T47D (cell line): ENCODE measurements around the gene B3GAT3.
"Not testable (repeated sequence)": the region's sequence is repeated elsewhere in the genome, so short reads cannot be mapped to it uniquely, and the experiment has no call there.

Experiments used
- DNase-seq, 2 experiments: peaks; one replicate each; pipeline versions ENCODE4 v3.0.0 to v3.0.0-alpha.2; 2011 to 2012; ENCODE audit warnings: low read depth in 1 of 2, low spot score in 1 of 2
- JUND ChIP-seq: IDR thresholded peaks from 2 replicates; pipeline ENCODE4 v1.6.1; 2012; ENCODE audit warnings: low read depth
- in situ Hi-C: cut with HindIII; loops from 2 replicates; pipeline ENCODE4 v1.10.0; 2016; ENCODE audit warnings: low sequenced_read_pairs, low pct_unique_long_range_greater_than_20kb

The B3GAT3 gene

DNA sequence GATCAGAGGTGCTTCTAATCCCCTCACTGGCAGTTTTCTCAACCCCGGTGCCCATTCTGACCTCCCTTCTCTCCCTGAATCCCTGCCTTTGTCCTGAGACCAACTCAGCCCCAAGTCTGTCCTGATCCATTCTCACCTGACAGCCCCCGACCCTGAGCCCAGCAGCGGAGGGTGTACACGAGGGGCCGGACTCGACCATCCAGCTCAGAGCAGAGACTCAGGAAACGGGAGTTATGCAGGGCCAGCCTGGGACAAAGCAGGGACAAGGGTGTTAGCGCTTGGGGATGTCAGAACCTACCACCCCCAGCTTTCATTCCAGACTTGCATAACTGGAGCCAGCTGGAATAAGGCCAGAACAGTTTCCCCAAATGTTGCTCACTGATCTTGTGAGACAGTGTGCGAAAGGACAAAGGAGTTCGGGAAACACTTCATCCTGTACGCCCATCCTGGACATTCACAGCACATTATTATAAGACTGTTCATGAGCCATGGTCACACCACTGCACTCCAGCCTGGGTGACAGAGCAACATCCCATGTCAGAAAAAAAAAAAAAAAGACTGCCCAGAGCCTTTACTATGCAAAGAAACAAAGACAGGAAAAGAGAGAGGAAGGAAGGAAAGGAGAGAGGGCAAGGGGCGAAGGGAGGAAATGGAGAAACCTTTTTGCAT lies 44.6 kb downstream of the B3GAT3 start:
- no peak for DNase-seq
- in situ Hi-C loops = no loop called here
- TF ChIP-seq JUND = no peak

DNA sequence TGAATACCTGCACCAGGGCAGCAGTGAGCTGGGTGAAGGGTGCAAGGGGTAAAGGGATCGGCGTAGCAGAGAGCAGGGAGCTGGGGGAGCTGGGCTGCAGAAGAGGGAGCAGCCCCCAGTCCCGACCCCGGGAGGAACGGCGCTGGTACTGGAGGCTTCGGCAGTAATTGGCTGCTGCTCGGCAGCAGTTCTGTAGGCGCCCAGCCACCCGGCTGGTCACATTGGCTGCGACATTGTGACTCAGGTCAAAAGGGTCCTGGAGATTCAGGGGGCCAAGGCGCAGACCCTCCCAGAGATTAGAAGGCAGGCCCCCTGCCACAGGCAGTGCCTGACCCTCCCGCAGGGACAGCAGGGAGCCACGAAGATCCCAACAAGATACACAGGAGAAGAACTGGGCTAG lies 45.9 kb downstream of the B3GAT3 start:
- no peak for DNase-seq
- in situ Hi-C loops = no loop called here
- TF ChIP-seq JUND = no peak

DNA sequence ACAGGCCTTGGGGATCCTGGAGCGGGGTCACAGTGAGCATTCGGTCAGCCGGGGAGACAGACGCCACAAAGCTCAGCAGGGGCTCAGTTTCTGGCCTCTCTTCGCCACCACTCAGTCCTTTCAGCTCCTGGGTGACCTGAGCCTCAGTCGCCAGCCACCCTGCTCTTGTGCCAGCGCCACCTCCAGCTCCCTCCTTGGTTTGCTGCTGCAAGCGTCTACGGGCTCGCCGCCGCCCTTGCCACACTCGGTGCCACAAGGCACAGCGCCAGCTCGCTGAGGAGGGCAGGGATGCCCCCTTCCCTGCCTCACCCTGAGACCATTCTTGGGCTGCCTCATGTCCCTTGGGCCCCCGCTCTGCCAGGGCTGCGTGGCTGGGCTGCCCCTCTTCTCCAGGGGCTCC lies 46.6 kb downstream of the B3GAT3 start:
- TF ChIP-seq JUND = no peak
- in situ Hi-C loops = no loop called here

DNA sequence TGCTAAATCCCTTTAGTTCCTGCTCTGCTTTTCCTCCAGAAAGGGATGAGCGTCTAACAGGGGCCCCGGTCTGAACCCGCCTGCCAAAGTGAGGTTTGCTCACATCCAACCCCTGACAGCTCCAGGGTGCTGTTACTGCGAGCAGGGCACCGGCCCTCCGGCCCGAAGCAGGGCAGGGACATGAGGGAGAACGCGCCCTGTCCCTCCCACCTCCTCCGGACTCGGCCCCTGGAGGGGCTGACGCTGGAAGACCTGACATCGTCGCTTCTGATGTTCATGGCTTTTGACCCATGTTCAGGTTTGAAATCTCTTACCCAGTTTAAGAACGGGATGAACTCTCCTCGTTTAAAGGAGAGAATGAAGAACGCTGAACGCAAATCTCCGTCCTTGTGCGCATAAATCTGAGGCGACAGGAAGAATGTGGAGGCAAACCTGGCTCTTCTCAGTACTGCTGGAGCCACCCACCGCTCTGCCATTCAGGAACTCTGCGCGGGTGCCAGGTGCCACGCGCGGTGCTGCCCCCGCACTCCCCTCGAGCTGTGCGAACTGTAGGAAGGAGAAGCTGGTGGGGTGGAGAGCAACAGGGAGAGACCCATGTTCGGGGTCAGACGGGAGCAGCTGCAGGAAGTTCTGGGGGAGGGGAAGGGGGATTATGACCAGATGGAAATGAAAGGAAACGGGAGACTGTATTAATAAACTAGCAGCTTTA lies 47.3 kb downstream of the B3GAT3 start:
- no peak for DNase-seq
- in situ Hi-C loops = no loop called here
- no peak for TF ChIP-seq JUND

More for the DNA sequence above, 46.6 kb downstream of the B3GAT3 start:
- DNase-seq = no peak

DNA sequence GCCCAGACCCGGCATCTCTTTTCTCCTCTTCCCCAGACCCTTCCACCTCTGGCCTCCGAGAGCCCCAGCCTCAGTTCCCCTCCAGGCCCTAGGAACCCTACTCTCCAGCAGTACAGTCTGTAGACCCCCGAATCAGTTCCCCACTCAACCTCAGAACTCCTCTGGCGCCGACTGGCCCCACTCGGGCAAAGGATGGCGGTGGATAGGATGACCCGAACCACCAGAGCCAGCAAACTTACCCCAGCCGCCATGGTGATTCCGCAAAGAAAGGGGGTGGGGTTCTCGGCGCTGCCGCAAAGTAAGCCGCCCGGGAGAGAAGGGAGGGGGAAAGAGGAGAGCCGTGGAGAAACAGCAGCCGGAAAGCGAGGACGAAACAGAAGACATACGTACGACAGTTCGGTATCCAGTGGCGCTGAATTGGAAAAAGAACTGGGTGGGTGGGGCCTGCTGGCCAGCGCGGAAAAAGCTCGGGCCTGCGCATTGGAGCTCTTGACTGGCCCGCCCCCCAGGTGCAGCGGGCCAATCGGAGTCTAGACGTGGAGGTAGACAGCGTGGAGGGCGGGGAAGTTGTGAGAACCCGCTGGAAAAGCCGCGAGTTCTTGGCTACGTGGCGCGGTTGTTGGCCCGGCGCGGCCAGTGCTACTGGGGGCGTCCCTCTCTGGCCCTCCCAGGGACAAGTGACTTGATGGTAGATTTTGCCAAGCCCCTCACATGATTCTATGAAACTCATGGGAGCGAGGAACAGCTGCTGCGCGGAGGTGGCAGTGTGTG lies 48.0 kb downstream of the B3GAT3 start, which contains the start of gene EEF1G:
Gene EEF1G, minus strand, starts transcription at position 300 of the 771 bp plus-strand sequence. Its CDS starts 49 bp downstream, at position 251.
- 0 out of 2 replicates have a peak, but pooled peaks have one; percentile 2 for TF ChIP-seq JUND
- DNase-seq = peak; percentile 99 to 100
- in situ Hi-C loops = no loop called here

DNA sequence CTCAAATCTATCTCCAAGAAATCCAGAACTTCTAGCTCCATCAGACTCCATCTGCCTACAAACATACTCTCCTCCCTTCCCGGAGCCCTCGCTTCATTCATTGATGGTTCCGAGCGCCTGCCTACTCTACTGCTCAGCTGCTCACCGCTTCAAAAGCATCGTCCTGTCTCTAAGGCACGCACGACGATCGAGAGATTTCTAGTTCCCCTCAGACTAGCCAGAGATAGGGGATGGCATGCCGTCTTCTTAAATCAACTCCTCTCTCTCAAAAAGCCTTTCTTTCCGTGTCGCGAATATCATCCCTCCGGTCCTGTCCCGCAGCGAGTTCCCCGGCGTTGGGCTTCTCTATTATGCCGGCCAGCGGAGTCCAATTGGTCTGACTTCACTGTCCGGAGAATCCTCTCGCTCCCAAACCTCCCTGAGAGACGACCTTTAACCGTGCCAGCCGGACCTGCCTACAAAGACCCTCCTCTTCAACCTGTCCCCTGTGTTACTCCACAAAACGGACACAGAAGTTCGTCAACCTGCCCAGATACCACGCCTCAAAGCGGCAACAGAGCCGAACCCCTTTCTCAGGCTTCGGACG lies 48.7 kb downstream of the B3GAT3 start:
- in situ Hi-C loops = no loop called here
- peak in 1 of 2 experiments; percentile 38 for DNase-seq
- TF ChIP-seq JUND = no peak

DNA sequence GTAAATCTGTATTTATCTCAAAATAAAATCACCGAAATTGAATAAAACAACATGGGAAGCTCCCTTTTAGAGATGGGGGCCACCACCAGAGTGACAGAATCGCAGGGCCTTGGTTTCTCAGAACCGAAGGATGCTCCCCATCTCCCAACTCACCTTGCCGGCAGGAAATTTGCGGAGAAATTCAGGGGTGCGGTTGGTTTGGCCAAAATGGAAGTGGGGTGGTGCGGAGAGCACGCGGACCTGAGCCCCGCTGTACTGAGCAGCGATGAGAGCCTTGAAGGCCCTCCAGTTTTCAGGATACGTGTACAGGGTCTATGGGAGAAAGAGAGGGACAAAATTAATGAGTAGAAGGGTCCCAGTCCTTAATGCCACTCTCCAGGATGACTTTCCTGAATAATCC lies 49.4 kb downstream of the B3GAT3 start:
- DNase-seq = no peak
- no peak for TF ChIP-seq JUND
- in situ Hi-C loops = no loop called here

DNA sequence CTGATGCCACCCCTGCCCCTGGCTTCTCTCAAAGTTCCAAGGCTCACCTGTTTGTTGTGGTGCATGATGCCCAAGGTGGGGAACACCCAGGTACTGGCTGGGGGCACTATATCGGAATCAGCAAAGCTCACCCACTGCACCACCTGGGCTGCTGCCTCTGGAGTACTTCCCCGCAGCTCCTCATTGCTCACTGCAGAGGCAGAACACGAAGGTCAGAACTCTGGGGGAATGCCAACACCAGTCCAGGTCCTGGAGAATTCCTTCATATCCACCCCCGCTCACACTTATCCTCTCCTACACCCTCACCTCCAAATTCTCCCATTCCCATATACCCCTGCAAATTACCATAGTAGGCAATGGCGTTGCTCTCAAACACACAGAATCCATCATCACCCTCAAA lies 50.3 kb downstream of the B3GAT3 start:
- in situ Hi-C loops, DNase-seq: not testable (repeated sequence)

DNA sequence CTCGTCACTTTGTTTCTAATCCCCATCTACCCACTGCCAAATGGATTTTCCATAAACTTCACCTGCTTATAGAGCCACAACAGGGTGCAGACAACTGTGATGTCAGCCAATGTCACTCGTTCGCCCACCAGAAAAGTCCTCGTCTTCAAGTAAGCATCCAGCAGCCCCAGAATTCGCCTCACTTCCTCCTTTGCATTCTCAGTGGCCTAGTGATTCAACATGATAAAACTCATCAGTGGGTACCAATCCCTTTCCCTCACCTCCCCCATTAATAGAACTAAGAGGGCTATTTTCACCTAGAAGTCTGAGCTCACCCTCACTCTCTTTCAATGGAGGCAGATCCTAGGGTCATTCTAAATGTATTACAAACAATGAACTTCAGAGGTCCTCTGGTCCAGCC lies 50.9 kb downstream of the B3GAT3 start:
- DNase-seq, in situ Hi-C loops: not testable (repeated sequence)

DNA sequence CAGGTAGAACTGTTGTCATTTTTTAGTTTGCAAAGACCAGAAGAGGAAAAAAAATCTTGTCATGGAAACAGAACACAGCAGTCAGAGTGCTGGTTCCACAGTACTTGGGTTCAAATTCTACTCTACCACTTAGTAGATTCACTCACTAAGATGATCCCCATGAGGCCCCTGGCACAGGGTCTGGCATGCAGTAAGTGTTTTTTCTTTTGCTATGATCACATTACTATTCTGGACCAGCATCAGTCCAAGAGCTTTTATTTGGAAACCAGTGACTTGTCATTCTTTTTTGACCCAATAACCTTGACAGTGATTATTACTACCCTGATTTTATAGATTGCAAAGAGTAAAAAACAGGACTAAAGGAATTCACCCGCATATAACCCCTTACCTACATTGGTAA lies 52.2 kb downstream of the B3GAT3 start:
- no peak for DNase-seq

DNA sequence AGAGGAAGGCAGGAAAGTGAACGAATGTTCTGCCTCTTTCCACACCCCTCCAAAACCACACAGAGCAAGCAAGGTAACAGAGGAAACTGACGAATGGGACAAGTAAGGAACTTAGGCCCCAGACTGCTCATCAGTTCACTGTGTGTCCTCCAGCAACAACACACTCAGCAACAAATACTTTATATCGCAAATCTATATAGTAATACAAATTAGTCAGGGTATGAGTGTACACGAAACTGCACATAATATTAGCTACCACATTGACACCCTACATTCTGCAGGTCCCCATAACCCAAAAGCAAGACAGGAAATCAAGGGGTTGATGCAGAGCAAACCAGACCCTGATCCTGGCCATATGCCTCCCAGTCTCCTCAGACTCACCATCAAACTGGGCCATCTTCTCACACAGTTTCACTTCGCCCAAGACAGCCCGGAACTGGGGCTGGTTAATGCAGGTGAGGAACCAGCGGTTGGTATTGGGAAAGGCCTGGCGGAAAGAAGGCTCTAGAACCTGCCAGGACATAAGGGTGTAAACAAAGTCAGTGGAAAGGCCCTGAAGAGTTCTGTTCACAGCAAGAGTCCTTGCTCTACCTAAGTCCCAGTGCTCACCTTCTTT lies 54.7 kb downstream of the B3GAT3 start:
- no peak for TF ChIP-seq JUND
- in situ Hi-C loops = no loop called here
- DNase-seq = no peak

More for the DNA sequence above, 52.2 kb downstream of the B3GAT3 start:
- TF ChIP-seq JUND = no peak
- in situ Hi-C loops = no loop called here

DNA sequence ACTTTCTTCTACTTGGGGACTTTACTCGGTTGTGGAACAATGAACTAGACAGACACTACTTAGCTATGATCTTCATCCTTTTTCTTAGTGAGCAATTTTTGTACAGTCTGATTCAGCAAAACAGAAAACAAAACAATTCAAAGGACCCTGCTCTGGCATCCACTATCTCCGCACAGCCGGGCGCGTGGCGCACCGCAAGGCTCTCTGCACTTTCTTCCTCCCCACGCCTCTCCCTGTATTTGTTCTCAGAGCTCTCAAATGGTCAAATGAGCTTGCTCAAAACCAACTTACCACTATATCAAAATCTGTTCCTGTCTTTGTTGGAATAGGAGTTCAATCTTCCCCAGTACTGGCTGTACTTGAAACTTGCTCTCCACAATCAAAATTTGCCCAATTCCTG lies 55.5 kb downstream of the B3GAT3 start:
- TF ChIP-seq JUND = no peak
- in situ Hi-C loops = no loop called here
- DNase-seq = no peak
